HG02973 (cell line): ENCODE measurements around the gene COX10.

Experiments
- ATAC-seq: cut with Tn5 transposase; IDR thresholded peaks from one replicate; pipeline ENCODE4 v1.9.1; 2021; ENCODE audit warnings: moderate library complexity; ENCODE audit not compliant: unreplicated experiment

The COX10 gene

GRCh38 chr17:14068542-14069250 lies 608 bp upstream of the COX10 start:
- peak; percentile 7 for ATAC-seq

GRCh38 chr17:14070344-14070984 lies 1.2 kb downstream of the COX10 start:
- no peak for ATAC-seq

GRCh38 chr17:14072881-14073280 lies 3.6 kb downstream of the COX10 start:
- ATAC-seq = no peak

- ATAC-seq = no peak
Observed at GRCh38 chr17:14078027-14078426, 8.7 kb downstream of the COX10 start.

GRCh38 chr17:14080847-14081251 lies 11.5 kb downstream of the COX10 start:
- no peak for ATAC-seq

GRCh38 chr17:14082848-14083247 lies 13.5 kb downstream of the COX10 start:
- ATAC-seq = no peak

GRCh38 chr17:14084955-14085354 lies 15.7 kb downstream of the COX10 start:
- ATAC-seq = no peak

GRCh38 chr17:14086189-14086588 lies 16.9 kb downstream of the COX10 start:
- no peak for ATAC-seq

GRCh38 chr17:14089179-14089578 lies 19.9 kb downstream of the COX10 start:
- no peak for ATAC-seq

GRCh38 chr17:14091367-14091766 lies 22.1 kb downstream of the COX10 start:
- no peak for ATAC-seq

GRCh38 chr17:14092808-14093207 lies 23.5 kb downstream of the COX10 start:
- no peak for ATAC-seq

- no peak for ATAC-seq
Observed at GRCh38 chr17:14094676-14095601, 25.6 kb downstream of the COX10 start.

GRCh38 chr17:14095631-14096030 lies 26.3 kb downstream of the COX10 start:
- no peak for ATAC-seq

GRCh38 chr17:14098246-14098645 lies 28.9 kb downstream of the COX10 start:
- no peak for ATAC-seq

- ATAC-seq = no peak
Observed at GRCh38 chr17:14101976-14102375, 32.7 kb downstream of the COX10 start.

GRCh38 chr17:14103836-14104235 lies 34.5 kb downstream of the COX10 start:
- no peak for ATAC-seq

- ATAC-seq = no peak
Observed at GRCh38 chr17:14104734-14105133, 35.4 kb downstream of the COX10 start.

- ATAC-seq = no peak
Observed at GRCh38 chr17:14107889-14108288, 38.6 kb downstream of the COX10 start.

- ATAC-seq = no peak
Observed at GRCh38 chr17:14112407-14112806, 43.1 kb downstream of the COX10 start.

- no peak for ATAC-seq
Observed at GRCh38 chr17:14113137-14113536, 43.8 kb downstream of the COX10 start.

GRCh38 chr17:14116263-14117024 lies 47.1 kb downstream of the COX10 start:
- no peak for ATAC-seq
